ENCODE results near the gene RAC3.

DNA sequence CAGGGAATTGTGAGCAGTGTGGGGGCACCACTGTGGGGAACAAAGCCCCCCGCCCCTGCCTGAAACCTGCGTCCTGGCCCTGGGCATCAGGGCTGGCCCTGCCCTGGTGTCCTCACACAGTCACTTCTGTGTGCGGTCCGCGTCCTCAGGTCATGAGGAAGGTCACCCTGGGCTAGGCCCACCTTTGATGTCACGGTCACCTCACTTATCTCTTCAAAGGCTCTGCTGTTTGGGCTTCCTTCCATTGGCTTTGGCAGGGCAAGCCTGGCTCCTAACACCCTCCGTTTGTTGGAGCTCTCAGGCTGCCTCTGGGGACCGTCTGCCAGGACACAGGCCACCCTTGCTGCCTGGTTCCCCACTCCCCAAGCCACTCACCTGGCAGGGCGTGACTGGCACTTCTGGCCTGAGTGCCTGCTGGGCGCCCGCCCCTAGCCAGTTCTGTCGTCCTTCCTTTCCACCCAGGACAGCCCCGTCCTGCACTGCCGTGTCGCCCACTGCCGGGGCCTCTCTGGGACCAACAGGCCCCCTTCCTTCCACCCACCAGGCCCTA lies 17.6 kb upstream of the RAC3 start:
- TF ChIP-seq, protein P1, sequence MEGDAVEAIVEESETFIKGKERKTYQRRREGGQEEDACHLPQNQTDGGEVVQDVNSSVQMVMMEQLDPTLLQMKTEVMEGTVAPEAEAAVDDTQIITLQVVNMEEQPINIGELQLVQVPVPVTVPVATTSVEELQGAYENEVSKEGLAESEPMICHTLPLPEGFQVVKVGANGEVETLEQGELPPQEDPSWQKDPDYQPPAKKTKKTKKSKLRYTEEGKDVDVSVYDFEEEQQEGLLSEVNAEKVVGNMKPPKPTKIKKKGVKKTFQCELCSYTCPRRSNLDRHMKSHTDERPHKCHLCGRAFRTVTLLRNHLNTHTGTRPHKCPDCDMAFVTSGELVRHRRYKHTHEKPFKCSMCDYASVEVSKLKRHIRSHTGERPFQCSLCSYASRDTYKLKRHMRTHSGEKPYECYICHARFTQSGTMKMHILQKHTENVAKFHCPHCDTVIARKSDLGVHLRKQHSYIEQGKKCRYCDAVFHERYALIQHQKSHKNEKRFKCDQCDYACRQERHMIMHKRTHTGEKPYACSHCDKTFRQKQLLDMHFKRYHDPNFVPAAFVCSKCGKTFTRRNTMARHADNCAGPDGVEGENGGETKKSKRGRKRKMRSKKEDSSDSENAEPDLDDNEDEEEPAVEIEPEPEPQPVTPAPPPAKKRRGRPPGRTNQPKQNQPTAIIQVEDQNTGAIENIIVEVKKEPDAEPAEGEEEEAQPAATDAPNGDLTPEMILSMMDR (IDR thresholded peaks at IDR 0.05) = no peak
- TF ChIP-seq POLR2A (IDR thresholded peaks at IDR 0.05) = no peak

Measured in tibial nerve (tissue), 3 donors.